Measurements from ENCODE around the gene PPIA.
"Not testable (repeated sequence)": the region's sequence is repeated elsewhere in the genome, so short reads cannot be mapped to it uniquely, and the experiment has no call there.

The PPIA gene

GRCh38 chr7:44819292-44819691 is 22.8 kb downstream of the PPIA start:
- no peak for DNase-seq (ENCODE audit: low read depth in 2 of 2, low spot score in 1 of 2)

GRCh38 chr7:44823255-44823781 is 26.8 kb downstream of the PPIA start:
- no peak for DNase-seq (ENCODE audit: low read depth in 2 of 2, low spot score in 1 of 2)

GRCh38 chr7:44824894-44825526 is 28.5 kb downstream of the PPIA start:
- DNase-seq (ENCODE audit: low read depth in 2 of 2, low spot score in 1 of 2): no peak

- no peak for DNase-seq (ENCODE audit: low read depth in 2 of 2, low spot score in 1 of 2)
These were observed 31.1 kb downstream of the PPIA start for GRCh38 chr7:44827567-44827966.

DNA sequence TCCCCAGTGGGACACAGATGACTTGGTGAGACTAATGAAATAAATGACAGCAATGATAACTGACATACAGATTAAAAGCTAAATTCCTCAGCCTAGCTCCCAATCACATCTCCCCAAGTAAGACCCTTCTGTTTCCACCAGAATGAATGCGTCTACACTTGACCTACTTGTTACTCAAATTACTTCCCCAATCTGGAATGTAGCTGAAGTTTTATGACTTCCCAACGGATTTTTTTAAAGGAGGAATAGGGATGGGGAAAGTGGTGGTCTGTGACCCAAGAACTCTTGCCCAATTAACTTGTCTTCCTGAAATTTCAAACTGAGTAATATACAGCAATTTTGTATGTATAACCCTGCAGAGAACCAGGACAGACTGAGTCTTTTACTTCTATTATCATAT is 42.3 kb downstream of the PPIA start:
- DNase-seq (ENCODE audit: low read depth in 2 of 2, low spot score in 1 of 2): no peak

GRCh38 chr7:44842675-44843074 is 46.2 kb downstream of the PPIA start:
- DNase-seq (ENCODE audit: low read depth in 2 of 2, low spot score in 1 of 2): not testable (repeated sequence)

DNA sequence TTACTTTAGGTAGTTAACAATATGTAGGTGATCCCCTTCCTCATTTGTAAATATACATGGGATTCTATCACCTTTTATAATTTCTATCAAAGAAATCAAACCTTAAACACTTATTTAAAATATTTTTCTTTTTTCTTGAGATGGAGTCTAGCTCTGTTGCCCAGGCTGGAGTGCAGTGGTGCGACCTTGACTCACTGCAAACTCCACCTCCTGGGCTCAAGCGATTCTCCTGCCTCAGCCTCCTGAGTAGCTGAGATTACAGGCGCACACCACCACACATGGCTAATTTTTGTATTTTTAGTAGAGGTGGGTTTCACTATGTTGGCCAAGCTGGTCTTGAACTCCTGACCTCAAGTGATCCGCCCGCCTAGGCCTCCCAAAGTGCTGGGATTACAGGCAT is 47.0 kb downstream of the PPIA start:
- DNase-seq (ENCODE audit: low read depth in 2 of 2, low spot score in 1 of 2): not testable (repeated sequence)

GRCh38 chr7:44845451-44845850 is 49.0 kb downstream of the PPIA start:
- no peak for DNase-seq (ENCODE audit: low read depth in 2 of 2, low spot score in 1 of 2)

GRCh38 chr7:44846390-44846789 is 49.9 kb downstream of the PPIA start:
- not testable (repeated sequence) for DNase-seq (ENCODE audit: low read depth in 2 of 2, low spot score in 1 of 2)

DNA sequence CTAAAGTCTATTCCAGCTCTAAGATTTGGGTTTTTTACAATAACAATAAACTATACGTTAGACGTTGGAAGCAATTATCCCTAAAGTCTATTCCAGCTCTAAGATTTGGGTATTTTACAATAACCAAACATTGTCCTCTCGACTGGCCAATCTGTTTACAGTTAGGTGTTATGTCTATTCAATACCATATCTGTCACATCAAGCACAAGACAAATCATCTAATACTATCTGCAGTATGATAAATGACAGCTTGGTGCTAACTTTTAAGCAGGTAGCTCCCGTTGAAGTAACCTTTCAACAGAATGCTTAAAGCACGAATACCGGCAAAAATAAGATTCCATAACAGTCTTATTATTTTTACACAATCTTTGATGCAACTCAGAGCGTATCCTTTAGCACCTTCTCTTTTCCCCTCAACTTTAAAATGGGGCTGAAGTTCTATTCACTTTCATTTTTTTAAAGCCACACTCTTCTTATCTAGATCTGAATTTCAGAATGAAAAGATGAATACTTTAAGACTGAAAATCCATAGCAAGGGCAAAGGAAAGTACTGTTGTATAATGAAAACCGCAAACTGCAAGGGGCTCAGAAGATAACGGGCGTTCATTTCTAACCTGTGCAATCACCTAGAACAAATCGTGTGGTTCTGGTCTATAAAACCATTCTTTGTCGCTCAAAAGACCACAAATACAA is 50.5 kb downstream of the PPIA start:
- DNase-seq (ENCODE audit: low read depth in 2 of 2, low spot score in 1 of 2): no peak

DNA sequence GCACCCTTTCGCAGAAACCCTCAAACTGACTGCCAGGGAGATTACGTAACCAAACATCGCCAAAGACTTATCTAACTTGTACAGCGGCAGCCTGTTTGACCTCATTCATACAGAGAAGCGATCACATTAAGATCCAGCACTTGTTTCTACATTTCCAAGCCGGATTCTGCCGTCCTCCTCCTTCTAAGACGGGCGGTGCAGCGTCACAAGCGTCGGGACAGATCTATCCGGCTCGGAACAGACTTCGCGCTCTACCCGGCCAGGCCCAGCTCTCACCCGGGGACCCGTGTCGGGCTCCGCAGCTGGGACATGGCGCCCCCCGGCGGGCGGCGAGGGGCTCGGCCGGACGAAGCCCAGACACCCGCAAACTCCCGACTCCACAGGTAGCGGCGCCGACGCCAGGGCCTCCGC is 51.0 kb downstream of the PPIA start:
- DNase-seq (ENCODE audit: low read depth in 2 of 2, low spot score in 1 of 2): peak; percentile 63 to 74

DNA sequence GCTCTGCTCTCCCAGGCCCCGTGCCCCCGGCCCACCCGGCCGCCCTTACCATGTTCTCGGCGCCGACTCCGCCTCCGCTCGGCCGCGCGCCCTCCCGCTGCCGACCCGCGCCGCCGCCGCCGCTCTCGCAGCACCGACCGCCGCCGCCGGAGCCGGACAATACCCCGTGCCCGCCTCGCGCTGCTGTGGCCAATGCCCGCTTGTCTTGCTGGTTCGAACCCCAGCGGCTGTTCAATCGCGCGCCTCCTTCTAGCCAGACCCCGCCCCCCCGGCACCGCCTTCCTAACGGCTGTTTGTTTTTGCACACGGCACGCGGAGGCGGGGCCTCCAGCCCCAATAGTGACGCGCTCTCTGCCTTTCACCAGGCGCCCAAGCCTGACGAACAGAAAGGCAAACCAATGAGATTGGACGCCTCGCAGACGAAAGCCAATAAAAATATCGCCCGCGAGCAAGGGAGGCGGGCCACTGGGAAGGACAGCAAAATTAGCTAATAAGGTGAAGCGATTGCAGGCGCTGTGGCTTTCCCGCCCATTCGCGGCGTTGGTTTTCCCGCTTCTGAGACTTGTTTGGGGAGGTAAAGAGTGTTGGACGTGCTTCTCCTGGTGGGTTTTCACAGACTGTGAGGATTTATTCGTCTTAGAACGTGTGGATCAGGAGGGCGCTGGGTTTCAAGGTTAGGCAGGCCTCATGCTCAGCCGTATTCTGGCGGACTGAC is 51.6 kb downstream of the PPIA start, which contains the start of gene H2AZ2:
H2AZ2 (minus strand) TSS at position 168 of the 715 bp plus-strand sequence; CDS start at position 52, 116 bp downstream.
- DNase-seq (ENCODE audit: low read depth in 2 of 2, low spot score in 1 of 2): peak; percentile 100

- no peak for DNase-seq (ENCODE audit: low read depth in 2 of 2, low spot score in 1 of 2)
These were observed 52.9 kb downstream of the PPIA start for GRCh38 chr7:44849259-44849884.

DNA sequence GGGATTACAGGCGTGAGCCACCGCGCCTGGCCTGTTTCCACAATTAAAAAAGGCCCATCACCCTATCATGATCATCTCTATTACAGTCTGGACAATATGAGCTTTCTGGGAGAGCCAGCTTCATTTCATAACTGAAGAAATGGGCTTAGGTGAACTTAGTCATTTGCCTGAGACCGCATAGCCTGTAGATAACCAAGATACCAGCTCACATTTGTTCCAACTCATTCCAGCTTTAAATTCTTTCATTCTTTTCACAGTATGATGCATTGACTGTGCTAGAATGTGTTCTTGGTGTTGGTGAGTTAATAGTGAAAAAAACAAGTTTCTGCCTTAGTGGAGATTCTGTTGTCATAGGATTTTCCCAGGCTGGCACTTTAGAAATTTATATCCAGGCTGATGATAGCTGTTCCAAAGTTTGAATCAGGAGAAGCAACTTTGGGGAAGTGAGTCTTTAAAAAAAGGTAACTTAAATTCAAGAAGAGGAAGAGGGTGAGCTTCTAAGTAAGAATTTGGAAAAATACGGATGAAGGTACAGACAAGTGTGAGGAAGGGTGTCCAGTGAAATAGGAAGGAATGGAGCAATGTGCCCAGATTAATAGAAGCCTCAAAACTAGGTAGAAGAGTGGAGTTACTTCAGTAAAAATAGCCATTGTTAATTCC is 53.5 kb downstream of the PPIA start:
- no peak for DNase-seq (ENCODE audit: low read depth in 2 of 2, low spot score in 1 of 2)

- no peak for DNase-seq (ENCODE audit: low read depth in 2 of 2, low spot score in 1 of 2)
These were observed 56.1 kb downstream of the PPIA start for GRCh38 chr7:44852590-44852989.

Data from stimulated activated CD8-positive, alpha-beta memory T cell treated with anti-CD3 and anti-CD28 coated beads, Interleukin-4, amount 100 ng/mL, for 1 hour (primary cell).